GM04503 (cell line): Measurements from ENCODE around the gene TULP4.
"Not testable (repeated sequence)": the region's sequence is repeated elsewhere in the genome, so short reads cannot be mapped to it uniquely, and the experiment has no call there.

Experiments used
- DNase-seq: peaks from one replicate; pipeline ENCODE4 v3.0.0-alpha.2; 2012; ENCODE audit warnings: low read depth

TULP4 gene

GRCh38 chr6:158391276-158391675, 79.0 kb downstream of the TULP4 start:
- no peak for DNase-seq

- not testable (repeated sequence) for DNase-seq
Observed at GRCh38 chr6:158391977-158392376, 79.7 kb downstream of the TULP4 start.

GRCh38 chr6:158396136-158396535, 83.9 kb downstream of the TULP4 start:
- DNase-seq: no peak

GRCh38 chr6:158397578-158397977, 85.3 kb downstream of the TULP4 start:
- DNase-seq: no peak

GRCh38 chr6:158398252-158399024, 86.2 kb downstream of the TULP4 start:
- DNase-seq: no peak

GRCh38 chr6:158399040-158399700, 86.9 kb downstream of the TULP4 start:
- no peak for DNase-seq

- DNase-seq: no peak
Observed at GRCh38 chr6:158402184-158402583, 89.9 kb downstream of the TULP4 start.

- DNase-seq: not testable (repeated sequence)
Observed at GRCh38 chr6:158405321-158405831, 93.1 kb downstream of the TULP4 start.

GRCh38 chr6:158405933-158406332, 93.7 kb downstream of the TULP4 start:
- no peak for DNase-seq

- DNase-seq: no peak
Observed at GRCh38 chr6:158406736-158407135, 94.5 kb downstream of the TULP4 start.

GRCh38 chr6:158408013-158408412, 95.7 kb downstream of the TULP4 start:
- DNase-seq: no peak

GRCh38 chr6:158408552-158409130, 96.4 kb downstream of the TULP4 start:
- DNase-seq: peak; percentile 44

- no peak for DNase-seq
Observed at GRCh38 chr6:158409451-158409850, 97.2 kb downstream of the TULP4 start.

- no peak for DNase-seq
Observed at GRCh38 chr6:158410784-158411183, 98.5 kb downstream of the TULP4 start.

- no peak for DNase-seq
Observed at GRCh38 chr6:158411998-158412397, 99.7 kb downstream of the TULP4 start.

- no peak for DNase-seq
Observed at GRCh38 chr6:158413028-158413427, 100.8 kb downstream of the TULP4 start.

- no peak for DNase-seq
Observed at GRCh38 chr6:158413814-158414565, 101.7 kb downstream of the TULP4 start.

- no peak for DNase-seq
Observed at GRCh38 chr6:158414851-158415262, 102.6 kb downstream of the TULP4 start.

GRCh38 chr6:158415666-158416065, 103.4 kb downstream of the TULP4 start:
- no peak for DNase-seq

GRCh38 chr6:158416883-158417759, 104.9 kb downstream of the TULP4 start:
- DNase-seq: no peak

GRCh38 chr6:158417760-158418098, 105.5 kb downstream of the TULP4 start:
- no peak for DNase-seq
